ENCODE measurements around the gene RNU5B-1. TPM values are rescaled to one million over a fixed set of nuclear protein-coding genes. Genes with fewer than 3 reads are reported as not detected.

Gene RNU5B-1
- total and polyA plus RNA-seq, 10 donors, result 24.2 to 62.3 (median 32.6) TPM; not detected in 6

DNA sequence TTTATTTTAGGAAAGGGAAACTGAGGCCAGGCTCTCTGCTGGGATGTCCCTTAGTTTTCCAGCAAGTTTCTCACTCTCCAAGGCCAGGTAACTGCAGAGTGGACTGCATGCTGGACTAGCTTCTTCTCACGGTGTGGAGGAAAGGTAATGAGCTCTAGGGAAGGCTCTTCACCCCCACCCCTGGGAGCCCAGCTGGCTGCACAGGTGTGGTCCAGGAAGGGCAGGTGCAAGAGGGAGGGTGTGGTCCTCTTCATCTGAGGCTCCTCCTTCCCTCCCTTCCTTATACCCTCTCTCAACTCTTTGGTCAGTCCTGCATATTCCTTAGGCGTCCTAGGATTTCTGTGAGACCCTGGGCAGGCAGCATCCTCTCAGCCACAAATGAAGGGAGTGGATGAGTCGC lies 33.9 kb downstream of the RNU5B-1 start:
- H3K4me1 ChIP-seq, result peaks cover 0 to 9% (median 2%) of the 10 kb centered on the region in 6 donors
- H3K36me3 ChIP-seq, result no peaks in the 10 kb centered on the region
- intact Hi-C loops (cut with DNase I; ENCODE audit: low total_unique reads), result no loop called here
- H3K9me3 ChIP-seq, result no peaks in the 10 kb centered on the region
- TF ChIP-seq POLR2AphosphoS5 (IDR thresholded peaks at IDR 0.05) (no peak), POLR2A (IDR thresholded peaks at IDR 0.05) (no peak)
- TF ChIP-seq, protein P1, sequence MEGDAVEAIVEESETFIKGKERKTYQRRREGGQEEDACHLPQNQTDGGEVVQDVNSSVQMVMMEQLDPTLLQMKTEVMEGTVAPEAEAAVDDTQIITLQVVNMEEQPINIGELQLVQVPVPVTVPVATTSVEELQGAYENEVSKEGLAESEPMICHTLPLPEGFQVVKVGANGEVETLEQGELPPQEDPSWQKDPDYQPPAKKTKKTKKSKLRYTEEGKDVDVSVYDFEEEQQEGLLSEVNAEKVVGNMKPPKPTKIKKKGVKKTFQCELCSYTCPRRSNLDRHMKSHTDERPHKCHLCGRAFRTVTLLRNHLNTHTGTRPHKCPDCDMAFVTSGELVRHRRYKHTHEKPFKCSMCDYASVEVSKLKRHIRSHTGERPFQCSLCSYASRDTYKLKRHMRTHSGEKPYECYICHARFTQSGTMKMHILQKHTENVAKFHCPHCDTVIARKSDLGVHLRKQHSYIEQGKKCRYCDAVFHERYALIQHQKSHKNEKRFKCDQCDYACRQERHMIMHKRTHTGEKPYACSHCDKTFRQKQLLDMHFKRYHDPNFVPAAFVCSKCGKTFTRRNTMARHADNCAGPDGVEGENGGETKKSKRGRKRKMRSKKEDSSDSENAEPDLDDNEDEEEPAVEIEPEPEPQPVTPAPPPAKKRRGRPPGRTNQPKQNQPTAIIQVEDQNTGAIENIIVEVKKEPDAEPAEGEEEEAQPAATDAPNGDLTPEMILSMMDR (IDR thresholded peaks at IDR 0.05 in 8 of 11, conservative IDR thresholded peaks at IDR 0.05 in 3 of 11), result no peak
- H3K4me3 ChIP-seq, result no peak overlapping the region
- WGBS, 5 donors, result 61 to 92% (median 76%) methylated on average over 3 of the region's 3 CpGs
- DNase-seq, result peak; percentile 10
- no peak overlapping the region for H3K27ac ChIP-seq
- peaks cover 0 to 64% (median 0%) of the 10 kb centered on the region in 7 donors for H3K27me3 ChIP-seq (replicated peaks in 1 of 7)

DNA sequence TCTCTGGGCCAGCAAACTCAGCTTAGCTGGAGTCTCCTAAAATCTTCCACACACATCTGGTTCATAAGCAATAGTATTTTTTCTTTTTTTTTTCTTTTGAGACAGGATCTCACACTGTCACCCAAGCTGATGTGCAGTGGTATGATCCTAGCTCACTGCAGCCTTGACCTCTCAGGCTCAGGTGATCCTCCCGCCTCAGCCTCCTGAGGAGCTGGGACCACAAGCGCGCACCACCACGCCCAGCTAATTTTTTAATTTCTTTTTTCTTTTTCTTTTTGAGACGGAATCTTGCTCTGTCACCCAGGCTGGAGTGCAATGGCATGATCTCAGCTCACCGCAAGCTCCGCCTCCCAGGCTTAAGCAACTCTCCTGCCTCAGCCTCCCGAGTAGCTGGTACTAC lies 34.3 kb downstream of the RNU5B-1 start:
- Histone ChIP-seq H3K9me3 (no peaks in the 10 kb centered on the region), H3K27me3 (replicated peaks in 1 of 7) (peaks cover 0 to 64% (median 0%) of the 10 kb centered on the region in 7 donors), H3K4me1 (peaks cover 0 to 9% (median 2%) of the 10 kb centered on the region in 6 donors), H3K4me3 (no peak overlapping the region), H3K36me3 (no peaks in the 10 kb centered on the region), H3K27ac (no peak overlapping the region)
- 89 to 94% (median 93%) methylated on average over 8 of the region's 8 CpGs for WGBS, 5 donors
- peak; percentile 29 for DNase-seq
- TF ChIP-seq POLR2AphosphoS5 (IDR thresholded peaks at IDR 0.05), result no peak
- TF ChIP-seq, protein P1 (IDR thresholded peaks at IDR 0.05 in 8 of 11, conservative IDR thresholded peaks at IDR 0.05 in 3 of 11), result no peak
- no peak for TF ChIP-seq POLR2A (IDR thresholded peaks at IDR 0.05)
- intact Hi-C loops (cut with DNase I; ENCODE audit: low total_unique reads), result no loop called here

DNA sequence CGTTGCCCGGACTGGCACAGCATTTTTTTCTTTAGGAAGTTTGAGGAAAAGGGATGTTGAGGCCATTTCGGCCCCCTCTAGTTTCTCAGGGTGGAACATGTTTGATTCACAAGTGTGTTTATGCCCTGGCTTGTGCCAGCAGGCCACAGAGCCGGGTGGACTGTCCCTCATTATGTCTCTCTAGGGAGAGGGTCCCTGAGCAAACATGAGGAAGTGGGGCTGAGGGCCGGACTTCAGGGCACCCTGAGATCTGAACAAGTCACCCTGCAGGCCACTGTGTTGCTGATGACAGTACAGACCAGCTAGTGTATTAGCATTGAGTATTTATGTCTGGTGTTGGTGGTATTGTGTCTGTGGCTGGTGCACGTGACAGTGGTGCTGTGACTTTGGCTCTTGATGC lies 34.9 kb downstream of the RNU5B-1 start:
- intact Hi-C loops (cut with DNase I; ENCODE audit: low total_unique reads), result no loop called here
- H3K27ac ChIP-seq, result no peak overlapping the region
- peaks cover 0 to 59% (median 0%) of the 10 kb centered on the region in 7 donors for H3K27me3 ChIP-seq (replicated peaks in 1 of 7)
- H3K4me3 ChIP-seq, result no peak overlapping the region
- 67 to 79% (median 68%) methylated on average over 5 to 6 of the region's 6 CpGs for WGBS, 5 donors
- DNase-seq, result peak; percentile 53
- TF ChIP-seq, protein P1 (IDR thresholded peaks at IDR 0.05 in 8 of 11, conservative IDR thresholded peaks at IDR 0.05 in 3 of 11), result no peak
- TF ChIP-seq POLR2A (IDR thresholded peaks at IDR 0.05) (no peak), POLR2AphosphoS5 (IDR thresholded peaks at IDR 0.05) (no peak)
- H3K9me3 ChIP-seq, result no peaks in the 10 kb centered on the region
- H3K4me1 ChIP-seq, result peaks cover 0 to 9% (median 2%) of the 10 kb centered on the region in 6 donors
- no peaks in the 10 kb centered on the region for H3K36me3 ChIP-seq

DNA sequence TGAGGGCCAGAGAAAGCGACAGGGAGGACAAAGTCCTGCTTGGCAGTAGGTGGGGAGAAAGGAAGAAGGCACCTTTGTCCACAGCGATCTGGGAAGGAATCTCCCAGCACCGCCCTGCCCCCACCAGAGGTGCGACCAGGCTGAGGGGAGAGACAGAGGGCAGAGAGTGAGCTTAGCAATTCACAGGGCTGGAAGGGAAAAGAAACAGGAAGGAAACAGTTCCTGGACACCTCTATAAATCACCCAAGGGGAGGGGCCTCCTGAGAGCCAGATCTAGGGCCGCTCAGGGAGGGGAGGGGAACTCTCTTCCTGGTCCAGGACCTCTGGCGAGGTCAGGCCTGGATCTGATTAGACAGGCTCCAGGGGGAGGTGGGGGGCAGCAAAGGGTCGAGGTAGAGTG lies 35.4 kb downstream of the RNU5B-1 start:
- DNase-seq, result peak; percentile 37
- WGBS, 5 donors, result 19 to 35% (median 24%) methylated on average over 7 of the region's 7 CpGs
- intact Hi-C loops (cut with DNase I; ENCODE audit: low total_unique reads), result no loop called here
- Histone ChIP-seq H3K4me1 (peaks cover 0 to 9% (median 2%) of the 10 kb centered on the region in 6 donors), H3K27ac (no peak overlapping the region), H3K4me3 (no peak overlapping the region), H3K36me3 (no peaks in the 10 kb centered on the region), H3K9me3 (no peaks in the 10 kb centered on the region), H3K27me3 (replicated peaks in 1 of 7) (peaks cover 0 to 54% (median 0%) of the 10 kb centered on the region in 7 donors)
- TF ChIP-seq, protein P1 (IDR thresholded peaks at IDR 0.05 in 8 of 11, conservative IDR thresholded peaks at IDR 0.05 in 3 of 11), result no peak
- no peak for TF ChIP-seq POLR2AphosphoS5 (IDR thresholded peaks at IDR 0.05)
- TF ChIP-seq POLR2A (IDR thresholded peaks at IDR 0.05), result no peak

All from spleen (tissue), 11 donors.